ENCODE measurements around the gene COQ10B.
"Not testable (repeated sequence)": the region's sequence is repeated elsewhere in the genome, so short reads cannot be mapped to it uniquely, and the experiment has no call there.

COQ10B gene

DNA sequence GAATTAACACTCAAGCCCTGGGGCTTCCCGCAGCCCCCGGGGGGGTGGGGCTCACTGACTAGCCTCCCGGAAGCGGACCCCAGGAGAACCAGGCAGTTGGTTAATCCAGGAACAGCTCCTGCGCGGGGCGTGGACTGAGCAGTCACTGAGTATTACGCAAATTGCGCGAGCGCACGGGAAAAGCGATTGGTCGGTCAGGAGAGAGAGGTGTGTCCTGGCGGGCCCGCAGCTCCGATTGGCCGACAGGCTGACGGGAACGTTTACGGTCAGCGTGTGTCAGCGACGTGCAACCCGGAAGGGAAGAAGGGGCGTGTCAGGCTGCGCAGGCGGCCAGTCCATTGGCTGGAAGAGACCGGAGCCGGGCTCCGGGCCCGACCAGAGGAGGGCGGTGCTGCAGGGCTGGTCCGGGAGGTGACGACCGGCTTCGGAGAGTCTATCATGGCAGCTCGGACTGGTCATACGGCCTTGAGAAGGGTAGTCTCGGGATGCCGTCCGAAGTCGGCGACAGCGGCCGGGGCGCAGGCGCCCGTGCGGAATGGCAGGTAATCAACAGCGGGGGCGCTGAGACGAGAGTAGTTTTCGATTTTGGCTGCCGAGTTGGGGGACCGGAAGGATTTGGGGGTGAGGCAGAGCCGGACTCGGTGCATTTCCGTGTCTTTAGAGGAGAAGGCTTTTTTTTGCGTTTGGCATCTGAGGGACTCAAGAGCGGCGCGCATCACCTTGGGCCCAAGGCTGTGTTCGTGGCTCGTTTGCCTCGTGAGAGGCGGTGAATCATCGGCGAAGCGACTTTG, at the start of gene COQ10B:
COQ10B (plus strand) TSS at position 430 of the 791 bp plus-strand sequence; CDS start at position 439, 9 bp downstream.
- peak; percentile 99 for DNase-seq

DNA sequence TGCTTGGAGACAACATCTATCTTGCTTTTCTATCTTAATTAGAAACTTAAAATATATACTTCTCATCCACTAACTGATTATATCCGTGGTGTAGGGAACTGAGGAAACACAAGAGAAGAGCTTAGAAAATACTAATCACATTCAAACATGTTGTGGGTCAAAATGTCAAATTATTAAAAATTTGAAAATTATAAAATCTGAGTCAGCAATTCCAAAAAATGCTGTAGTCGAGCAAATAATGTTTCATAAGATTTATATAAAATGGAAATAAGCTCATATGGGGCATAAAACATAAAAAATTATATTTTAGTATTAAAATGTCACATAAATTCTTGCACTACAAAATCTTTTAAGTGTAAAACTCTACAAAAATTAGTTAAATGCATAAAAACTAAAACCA, 47.8 kb upstream of the COQ10B start:
- DNase-seq: no peak

DNA sequence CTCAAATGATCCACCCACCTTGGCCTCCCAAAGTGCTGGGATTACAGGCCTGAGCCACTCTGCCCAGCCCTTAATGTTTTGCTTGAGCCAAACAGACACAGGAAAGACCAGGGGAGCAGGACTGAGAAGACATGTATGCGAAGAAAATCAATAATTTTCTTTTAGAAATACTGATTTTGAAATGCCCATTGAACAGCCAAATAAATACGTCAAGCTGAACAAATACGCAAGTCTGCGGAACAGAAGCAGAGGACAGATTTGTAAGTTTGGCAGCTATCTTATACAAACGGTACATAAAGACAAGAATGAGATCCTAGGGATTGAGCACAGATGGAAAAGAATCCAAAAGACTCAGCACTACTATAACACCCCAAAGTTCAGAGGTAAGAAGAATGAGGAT, 39.3 kb upstream of the COQ10B start:
- DNase-seq: no peak

GRCh38 chr2:197414515-197414914, 38.8 kb upstream of the COQ10B start:
- no peak for DNase-seq

GRCh38 chr2:197416268-197416667, 37.1 kb upstream of the COQ10B start:
- no peak for DNase-seq

DNA sequence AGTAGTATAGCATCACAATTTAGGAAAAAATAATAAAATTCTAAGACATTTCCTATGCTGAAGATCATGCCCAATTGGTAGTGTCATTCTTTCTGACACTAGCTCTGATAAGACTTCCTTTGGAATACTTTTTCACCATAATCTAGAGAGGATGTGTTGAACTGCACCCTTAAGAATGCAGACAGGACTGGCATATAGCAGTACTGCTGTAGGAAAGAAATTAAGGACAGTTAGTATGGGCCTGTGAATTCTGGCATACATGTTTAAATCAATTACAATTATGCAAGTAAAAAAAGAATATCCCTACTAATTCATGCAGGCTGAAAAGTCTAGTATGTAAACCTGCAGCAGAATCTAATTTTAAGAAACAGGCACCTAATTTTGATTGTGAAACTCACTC, 33.9 kb upstream of the COQ10B start:
- no peak for DNase-seq

DNA sequence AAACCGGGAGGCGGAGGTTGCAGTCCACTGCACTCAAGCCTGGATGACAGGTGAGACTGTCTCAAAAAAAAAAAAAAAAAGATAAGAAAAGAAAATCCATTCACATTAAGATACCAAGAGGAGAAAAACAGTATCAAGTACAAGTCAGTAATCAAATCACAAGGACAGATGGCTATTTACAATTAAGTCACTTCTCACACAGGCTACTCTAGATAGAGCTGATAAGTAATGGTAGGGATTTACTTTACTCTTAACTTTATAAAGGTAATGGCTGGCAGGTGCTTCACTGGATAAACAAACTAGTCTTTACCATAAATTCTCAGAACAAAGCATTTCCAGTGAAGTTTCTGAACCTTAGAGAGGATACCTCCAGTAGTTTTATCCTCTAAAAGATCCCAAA, 30.0 kb upstream of the COQ10B start:
- no peak for DNase-seq

DNA sequence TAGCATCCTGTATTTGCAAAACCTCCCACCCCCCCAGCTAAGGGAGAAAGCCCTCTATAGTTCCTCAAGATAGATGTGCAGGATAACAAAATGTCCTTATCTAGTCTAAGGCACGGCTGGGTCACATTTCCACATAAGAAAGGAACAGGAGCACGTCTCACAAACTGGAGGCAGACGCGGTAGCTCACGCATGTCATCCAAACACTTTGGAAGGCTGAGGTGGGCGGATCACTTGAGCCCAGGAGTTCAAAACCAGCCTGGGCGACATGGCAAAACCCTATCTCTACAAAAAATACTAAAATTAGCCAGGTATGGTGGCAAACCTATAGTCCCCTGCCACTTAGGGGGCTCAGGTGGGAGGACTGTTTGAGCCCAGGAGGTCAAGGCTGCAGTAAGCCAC, 27.8 kb upstream of the COQ10B start:
- no peak for DNase-seq

- DNase-seq: no peak
Observed at GRCh38 chr2:197426723-197427603, 26.4 kb upstream of the COQ10B start.

GRCh38 chr2:197427986-197428385, 25.4 kb upstream of the COQ10B start:
- no peak for DNase-seq

DNA sequence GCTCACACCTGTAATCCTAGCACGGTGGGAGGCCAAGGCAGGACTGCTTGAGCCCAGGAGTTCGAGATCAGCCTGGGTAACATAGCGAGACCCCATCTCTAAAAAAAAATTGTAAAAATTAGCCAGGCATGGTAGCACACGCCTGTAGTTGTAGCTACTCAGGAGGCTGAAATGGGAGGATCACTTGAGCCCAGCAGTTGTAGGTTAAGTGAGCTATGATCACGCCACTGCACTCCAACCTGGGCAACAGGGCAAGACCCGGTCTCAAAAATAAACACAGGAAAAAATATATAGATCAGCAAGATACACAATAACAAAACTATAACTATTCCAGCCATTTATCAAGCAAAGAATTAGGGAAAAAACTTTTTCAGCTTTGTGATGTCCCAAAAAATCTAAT, 21.5 kb upstream of the COQ10B start:
- no peak for DNase-seq

GRCh38 chr2:197432527-197432926, 20.8 kb upstream of the COQ10B start:
- not testable (repeated sequence) for DNase-seq

DNA sequence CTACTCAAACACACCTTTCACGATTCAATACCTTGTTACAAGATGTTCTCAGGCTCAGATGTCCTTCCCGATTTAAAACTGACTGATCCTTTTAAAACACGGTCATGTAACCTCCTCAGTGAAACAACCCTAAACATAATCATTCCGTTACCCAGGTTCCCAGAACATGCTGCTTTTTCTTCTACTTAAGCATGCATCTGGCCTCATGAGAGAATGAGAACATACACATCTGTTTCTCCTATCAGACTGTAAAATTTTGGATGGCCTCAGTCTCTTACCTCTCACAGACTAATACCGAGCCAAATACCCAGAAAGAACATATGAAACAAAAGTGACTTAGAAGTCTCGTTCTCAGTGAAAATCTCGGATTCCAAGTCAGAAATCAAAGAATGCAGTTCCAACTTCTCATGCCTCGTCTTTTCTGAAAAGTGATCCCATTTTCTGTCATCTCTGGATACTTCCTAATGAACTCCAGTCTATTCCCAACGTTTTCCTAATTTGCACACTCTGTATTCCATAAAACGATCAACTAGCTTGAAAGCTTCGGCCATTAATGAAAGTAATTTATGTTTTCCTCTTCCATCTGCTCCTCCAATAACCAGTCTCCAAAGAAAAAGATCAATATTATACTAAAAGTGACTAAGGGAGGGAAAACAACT, 19.4 kb upstream of the COQ10B start:
- no peak for DNase-seq

- peak; percentile 99 for DNase-seq
Observed at GRCh38 chr2:197434541-197435513, 18.5 kb upstream of the COQ10B start, which contains the start of gene SF3B1. TSS of gene SF3B1 (minus strand) at chr2:197435028. CDS start at chr2:197434999, 29 bp downstream.

DNA sequence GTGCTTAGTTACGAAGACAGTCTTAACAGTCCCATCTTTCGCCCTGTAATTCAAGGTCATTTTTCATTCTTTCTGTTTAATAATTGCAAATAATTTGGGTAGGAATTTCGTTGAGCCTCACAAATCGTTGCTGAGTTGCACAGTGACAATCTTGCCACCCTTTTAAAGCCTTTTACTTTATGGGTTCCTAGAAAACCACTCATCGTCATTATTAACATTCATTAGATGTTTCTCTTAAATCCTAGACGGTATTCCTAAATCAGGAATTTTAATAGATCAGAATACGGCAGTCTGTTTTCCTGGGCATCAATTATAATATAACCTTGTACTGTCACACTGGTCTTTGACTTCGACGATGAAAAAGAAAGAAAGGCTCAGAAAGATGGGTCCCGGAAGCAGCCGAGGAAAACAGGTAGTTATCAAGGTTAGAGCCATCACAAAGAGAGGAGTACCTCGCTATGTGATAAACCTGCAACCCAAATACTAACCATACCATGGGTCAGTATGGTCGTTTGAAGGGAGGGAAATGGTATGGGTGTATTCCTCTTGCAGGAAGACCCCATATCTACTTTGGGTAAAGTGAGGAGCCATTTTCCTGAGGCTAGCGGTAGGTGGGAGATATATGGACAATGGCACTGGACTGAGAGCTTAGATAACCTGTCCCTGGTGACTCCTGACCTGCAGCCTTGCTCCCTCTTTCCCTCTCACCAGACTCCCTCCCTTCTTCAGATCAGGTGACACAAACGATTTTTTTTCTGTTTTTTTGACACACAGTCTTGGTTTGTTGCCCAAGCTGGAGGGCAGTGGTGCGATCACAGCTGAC, 17.5 kb upstream of the COQ10B start:
- no peak for DNase-seq

DNA sequence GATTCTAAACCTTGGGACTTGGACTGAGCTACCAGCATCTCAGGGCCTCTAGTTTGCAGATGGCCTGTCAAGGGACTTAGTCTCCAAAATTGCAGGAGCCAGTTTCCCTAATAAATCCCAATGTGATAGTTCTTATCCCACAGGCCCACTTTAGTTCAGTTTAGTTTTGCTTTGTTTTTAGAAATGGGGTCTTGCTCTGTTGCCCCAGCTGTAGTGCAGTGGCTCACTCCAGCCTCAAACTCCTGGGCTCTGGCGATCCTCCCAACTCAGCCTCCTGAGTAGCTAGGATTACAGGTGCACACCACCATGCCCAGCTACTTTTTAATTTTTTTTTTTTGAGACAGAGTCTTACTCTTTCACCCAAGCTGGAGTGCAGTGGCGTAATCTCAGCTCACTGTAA, 16.0 kb upstream of the COQ10B start:
- no peak for DNase-seq

- no peak for DNase-seq
Observed at GRCh38 chr2:197442857-197443256, 10.5 kb upstream of the COQ10B start.

- no peak for DNase-seq
Observed at GRCh38 chr2:197445746-197446145, 7.6 kb upstream of the COQ10B start.

DNA sequence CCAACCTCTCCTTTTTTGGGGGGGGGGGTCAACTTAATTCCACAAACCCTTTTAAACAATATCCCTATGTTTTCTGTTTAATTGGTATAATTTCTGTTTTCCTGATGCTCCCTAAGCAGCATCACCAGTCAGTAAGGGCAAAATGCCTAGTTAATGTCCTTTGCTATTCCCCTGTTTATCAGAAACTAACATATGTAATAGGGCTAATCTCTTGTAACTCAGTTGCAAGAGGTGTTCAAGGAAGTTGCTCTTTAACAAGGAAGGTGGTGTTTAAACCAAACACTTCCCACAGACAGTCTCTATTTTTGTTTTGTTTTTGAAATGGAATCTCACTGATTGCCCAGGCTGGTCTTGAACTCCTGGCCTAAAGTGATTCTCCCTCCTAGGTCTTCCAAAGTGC, 6.5 kb upstream of the COQ10B start:
- DNase-seq: no peak

- DNase-seq: no peak
Observed at GRCh38 chr2:197450465-197450864, 2.9 kb upstream of the COQ10B start.

GRCh38 chr2:197450935-197451358, 2.4 kb upstream of the COQ10B start:
- DNase-seq: not testable (repeated sequence)
